GM19035 (cell line): ENCODE results near the gene USP24.
"Not testable (repeated sequence)": the region's sequence is repeated elsewhere in the genome, so short reads cannot be mapped to it uniquely, and the experiment has no call there.

Source experiments
- ATAC-seq: cut with Tn5 transposase; IDR thresholded peaks from one replicate; pipeline ENCODE4 v1.9.1; 2021; ENCODE audit not compliant: unreplicated experiment

USP24 gene

DNA sequence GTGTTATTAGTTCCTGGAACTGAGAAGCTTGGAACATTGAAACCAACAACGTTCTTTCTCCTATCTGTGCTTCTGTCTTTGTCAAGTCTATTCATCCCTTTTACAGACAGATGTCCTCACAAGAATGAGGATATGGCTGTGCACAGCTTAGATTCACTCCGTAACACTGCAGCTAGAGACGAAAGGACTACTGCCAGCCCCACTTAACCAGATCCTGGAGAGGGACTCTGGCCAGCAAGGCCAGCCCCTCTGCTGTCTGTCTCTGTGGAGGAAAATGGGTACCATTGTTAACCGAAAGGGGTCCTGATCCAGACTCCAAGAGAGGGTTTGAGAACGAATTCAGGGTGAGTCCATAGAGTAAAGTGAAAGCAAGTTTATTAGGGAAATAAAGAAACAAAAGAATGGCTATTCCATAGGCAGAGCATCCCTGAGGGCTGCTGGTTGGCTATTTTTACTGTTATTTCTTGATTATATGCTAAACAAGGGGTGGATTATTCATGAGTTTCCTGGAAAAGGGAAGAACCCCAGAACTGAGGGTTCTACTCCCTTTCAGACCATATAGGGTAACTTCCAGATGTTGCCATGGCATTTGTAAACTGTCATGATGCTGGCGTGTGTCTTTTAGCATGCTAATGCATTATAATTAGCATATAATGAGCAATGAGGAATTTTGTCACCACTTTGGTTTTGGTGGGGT is 17.4 kb upstream of the USP24 start:
- ATAC-seq: no peak

DNA sequence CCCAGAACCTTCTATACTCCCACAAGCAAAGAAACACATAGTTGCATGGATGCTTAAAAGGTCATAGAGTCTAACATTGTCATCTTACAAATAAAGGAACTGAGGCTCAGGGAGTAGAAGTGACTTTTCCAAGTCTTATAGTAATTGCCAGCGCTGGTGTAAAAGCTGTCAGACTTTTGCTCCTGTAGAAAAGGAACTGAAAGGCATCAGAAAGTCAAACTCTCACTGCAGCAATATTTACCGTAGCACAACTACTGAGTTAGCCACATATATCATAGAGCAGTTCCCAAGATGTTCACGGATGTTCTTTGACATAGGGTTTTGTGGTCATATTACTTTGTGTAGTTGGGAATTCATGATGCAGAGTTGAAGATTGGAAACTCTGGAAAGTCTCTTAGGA is 16.6 kb upstream of the USP24 start:
- ATAC-seq: no peak

DNA sequence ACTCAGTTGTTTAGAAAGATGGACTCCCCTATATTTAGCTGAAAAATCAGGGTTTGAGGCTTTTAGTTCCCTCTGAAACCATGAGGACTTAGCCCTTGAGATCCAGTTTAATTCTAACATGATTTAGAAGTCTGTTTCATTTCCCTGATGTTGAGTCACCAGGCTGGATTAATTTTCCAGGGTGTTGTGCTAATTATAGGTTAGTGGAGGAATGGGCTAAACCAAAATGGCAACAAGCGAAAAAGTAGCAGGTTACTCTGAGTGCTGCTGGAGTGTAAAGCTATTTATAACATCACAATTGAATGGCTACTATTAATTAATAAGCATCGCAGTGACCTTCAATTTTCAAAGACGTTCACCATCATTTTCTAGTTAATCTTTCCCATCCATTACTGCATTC is 15.5 kb upstream of the USP24 start:
- ATAC-seq: no peak

DNA sequence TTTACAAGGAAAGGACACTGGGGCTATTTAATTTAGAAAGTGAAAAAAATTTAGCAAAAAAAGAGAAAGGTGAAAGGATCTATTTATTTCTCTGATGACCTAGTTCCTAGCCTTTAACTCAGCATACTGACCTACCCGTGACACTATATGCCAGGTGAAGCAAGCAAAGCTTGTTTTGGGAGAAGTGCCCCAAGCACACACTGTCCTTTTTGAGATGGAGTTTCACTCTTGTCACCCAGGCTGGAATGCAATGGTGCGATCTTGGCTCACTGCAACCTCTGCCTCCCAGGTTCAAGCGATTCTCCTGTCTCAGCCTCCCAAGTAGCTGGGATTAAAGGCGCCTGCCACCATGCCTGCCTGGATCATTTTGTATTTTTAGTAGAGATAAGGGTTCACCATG is 14.6 kb upstream of the USP24 start:
- ATAC-seq: not testable (repeated sequence)

DNA sequence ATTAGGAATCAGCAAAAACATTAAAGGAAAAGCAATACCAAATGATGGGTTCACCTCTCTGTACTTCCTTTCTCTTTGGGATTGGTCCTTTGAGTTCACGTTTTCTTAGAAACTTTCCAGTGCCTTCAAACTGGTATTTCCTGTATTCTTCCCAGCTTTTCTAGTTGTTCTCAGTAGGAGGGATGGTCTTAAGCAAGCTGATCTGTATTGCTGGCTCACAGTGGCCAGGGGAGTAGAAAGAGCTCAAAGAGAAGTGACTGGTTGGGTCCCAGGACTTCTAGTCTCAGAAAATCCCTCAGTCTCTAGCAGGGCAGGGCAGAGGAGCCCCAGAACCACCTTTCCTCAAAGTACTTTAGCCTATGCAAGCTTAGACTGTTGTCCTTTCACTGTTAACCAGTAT is 10.1 kb upstream of the USP24 start:
- ATAC-seq: no peak

DNA sequence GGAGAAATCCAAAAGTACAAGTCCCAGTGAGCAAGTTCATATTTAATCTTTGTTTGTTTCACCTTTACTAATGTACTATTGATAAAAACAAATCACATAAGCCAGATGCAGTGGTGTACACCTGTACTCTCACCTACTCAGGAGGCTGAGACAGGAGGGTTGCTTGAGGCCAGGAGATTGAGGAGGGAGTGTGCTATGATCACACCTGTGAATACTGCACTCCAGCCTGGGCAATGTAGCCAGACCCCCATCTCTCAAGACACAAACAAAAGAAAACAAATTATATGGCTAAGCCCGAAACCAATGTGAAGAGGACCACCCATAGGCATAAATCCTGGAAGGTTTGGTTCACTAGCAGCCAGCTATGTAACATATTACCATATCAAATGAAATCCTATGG is 9.6 kb upstream of the USP24 start:
- no peak for ATAC-seq

DNA sequence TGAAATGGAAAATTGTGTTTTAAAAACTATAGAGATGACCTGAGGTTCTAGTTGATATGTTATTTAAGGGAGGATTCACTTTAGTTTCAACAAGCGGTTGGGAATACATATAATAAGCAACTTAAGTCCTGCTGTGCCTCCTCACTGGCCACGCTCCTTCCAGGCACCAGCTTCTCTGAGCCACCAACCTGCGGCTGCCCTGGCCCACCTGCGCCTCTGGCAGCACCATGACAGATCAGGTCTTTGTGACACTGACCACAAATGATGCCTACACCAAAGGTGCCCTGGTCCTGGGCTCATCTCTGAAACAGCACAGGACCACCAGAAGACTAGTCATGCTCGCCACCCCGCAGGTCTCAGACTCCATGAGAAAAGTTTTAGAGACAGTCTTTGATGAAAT is 7.0 kb upstream of the USP24 start:
- no peak for ATAC-seq

DNA sequence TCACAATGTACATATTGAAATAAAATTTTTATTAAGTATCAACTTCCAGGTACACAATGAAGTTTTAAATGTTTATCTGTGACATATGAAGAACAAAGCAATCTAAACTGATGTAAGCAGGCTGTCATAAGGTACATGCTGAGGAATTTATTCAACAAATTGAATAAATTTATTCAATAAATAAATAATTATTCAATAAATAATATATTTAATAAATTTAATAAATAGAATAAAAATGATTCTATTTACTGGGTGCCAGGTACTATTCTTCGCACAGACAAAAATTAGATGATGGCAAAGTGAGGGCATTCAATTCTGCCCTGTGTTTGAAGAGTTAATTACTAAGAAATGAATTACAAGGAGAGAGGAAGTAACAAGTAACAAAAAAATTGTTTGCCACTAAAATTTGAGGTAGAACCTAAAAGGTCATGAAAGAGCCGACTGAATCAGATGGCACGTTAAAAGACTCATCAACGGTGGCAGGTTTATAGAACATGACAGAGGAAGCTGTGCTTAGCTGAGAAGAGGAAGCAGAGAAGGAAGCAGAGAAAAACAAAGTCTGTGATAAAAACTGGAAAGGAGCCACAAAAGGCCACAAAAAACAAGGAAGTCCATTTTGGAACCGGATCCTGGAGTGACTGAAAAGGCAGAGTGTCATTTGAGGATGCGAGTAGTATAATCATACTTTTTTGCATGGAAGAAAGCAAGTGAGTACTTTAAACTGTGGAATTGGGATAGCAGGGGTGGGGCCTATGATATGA is 2.2 kb upstream of the USP24 start:
- ATAC-seq: no peak

DNA sequence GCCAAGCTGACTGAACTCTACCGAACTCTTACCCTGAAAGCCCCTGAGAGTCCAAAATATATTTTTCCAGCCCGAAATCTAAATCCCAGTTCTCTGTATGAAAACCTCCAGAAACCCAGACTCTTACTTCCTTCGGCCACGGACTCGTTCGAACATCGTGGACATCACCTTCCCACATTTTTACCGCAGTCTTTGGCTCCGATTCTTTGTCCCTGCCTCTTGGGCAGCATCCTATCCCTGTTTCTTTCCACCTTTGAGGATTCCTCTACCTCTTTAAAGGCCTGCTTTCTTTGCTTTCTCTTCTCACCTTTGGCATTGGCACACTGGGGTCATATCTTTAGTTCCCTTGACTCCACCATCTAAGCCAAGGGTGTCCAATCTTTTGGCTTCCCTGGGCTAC is 932 bp upstream of the USP24 start:
- ATAC-seq: no peak

DNA sequence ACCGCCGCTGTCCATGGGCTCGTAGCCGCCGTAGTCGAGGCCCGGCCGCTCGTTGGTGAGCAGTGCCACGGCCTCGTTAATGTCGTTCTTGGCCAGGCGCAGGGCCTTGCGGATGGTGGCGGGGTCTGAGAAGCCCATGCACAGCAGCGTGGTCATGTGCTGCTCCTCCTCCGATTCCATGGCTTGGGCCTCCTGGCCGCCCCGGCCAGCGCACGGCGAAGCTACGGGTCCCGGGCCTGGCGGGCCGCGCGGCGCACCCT is 300 bp downstream of the USP24 start:
- peak; percentile 28 for ATAC-seq

DNA sequence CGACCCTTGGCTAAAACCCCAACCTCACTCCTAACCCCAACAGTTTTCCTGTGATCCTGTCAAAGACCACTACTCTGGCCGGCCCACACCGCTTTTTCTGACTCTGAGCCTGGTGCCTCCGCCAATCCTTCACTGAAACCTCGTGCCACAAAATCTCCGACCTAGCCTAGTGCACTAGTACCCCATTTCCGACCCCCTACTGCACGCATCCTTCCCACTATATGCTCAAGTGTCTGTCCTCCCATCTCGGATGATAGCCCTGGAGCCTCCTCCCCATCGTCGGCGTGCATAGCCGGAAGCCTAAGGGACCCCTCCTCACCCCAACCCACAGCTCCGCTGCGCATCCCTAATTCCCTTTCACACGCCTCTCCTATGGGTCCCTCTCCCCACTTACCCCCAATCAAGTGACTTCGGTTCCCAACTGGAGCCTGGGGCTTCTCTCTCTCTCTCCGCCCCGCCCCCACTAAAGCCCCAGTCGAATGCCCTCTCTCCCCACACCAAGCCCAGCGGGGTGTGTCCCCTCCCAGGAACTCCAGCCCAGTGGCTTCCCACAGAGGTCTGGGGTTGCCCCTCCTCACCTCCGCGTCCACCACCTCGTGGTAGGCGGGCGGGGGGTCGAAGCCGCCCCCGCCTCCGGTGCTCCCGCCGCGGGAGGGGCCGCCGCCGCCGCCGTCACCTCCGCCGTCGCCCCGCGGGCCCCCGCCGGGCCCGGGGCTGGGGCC is 791 bp downstream of the USP24 start:
- peak; percentile 23 for ATAC-seq

DNA sequence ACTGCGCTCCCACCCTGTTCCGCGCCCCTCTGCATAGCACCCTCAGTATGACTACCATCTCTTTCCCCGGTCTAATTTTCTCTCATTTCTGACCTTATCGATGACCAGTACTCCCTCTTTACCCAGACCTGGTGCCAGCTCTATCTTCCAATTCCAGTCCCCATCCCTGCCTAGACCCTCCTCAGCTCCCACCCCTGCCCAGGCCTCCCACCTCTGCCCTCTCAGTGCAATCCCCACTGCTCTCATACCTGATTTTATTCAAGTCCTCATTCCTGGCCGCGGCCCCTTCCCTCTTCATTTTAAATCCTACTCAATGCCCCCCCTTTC is 1.3 kb downstream of the USP24 start:
- no peak for ATAC-seq

DNA sequence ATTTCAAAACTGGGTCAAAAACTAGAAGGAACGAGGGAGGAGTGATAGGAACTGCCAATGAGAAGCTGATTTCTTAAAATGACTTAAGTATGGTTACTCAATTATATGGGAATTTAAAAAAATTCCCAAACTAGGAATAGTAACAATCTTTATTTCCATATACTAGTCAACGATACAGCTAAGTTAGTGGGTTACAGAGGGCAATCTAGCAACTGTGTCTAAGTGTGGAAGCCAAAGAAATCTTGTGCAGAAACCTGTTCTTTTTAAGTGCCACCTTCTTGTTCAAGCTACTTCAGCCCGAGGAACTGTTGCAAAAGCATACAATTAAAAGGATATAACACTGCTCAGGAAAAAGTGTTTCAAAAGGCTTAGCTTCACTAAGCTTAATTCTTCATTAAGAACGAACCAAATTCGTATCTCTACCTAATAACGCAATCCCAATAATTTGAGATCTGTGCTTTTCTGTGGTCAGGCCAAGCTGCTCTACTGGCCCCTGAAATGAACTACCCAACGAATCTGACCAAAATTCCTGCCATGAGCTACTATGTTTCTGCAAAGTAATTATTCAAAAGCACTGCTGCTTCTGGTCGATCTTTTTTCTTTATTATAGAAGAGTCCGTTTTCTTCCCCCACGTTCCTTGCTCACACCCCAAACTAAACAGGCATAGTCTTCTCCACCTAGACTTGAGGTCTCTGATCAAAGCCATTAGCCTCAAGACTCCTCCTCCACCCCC is 1.8 kb downstream of the USP24 start:
- no peak for ATAC-seq

DNA sequence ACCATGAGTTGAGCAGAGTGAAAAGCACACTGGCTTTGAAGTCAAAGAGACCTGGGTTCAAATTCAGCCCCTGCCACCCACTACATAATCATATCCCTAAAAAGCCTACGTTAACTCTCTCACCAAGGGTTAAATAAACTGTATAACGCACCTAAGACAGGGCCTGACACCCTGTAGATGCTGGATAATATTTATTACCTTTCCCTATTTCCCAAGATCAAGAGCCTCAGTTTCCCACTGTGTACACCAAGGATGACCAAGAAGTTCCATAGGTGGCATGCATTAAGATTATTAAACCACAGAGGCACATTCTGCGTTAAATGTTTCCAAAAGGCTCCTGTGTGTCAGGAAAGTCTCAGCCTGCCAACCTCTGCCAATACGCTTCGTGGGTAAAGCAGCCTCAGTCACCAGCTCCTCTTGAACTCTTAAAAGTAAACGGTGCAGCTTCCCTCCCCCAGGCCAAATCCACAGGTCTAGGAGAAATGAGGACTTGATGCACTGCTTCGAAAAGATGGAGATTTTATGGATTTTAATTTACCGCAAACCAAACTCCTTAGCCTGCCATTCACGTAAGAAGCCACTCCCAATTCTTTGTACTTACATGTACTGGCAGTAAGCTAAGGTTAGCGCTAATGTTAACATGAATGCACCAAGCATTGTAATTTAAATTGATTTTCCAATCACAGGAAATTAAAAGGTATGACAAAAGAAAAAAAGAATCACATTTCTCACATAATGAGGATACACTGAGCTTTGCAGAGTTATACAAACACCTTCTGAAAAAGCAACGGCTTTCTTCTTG is 2.6 kb downstream of the USP24 start:
- no peak for ATAC-seq

DNA sequence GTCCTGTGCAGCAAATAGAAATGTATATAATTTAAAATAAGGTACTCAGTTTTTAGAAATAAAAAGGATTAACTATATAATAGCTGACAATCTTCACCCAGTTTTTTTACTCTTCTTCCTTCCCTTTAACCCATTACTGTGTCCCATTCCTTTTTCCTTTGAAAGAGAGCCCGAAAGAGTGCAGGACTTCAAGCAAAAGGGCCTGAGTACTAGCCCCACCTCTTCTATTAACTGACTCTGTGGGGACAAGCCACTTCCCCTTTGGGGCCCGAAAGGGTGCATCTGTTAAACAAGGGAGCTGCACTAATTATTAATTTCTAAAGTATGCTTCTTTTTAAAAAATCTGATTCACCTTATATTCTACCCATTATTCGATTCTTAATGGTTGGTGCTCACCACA is 3.3 kb downstream of the USP24 start:
- ATAC-seq: peak; percentile 31

DNA sequence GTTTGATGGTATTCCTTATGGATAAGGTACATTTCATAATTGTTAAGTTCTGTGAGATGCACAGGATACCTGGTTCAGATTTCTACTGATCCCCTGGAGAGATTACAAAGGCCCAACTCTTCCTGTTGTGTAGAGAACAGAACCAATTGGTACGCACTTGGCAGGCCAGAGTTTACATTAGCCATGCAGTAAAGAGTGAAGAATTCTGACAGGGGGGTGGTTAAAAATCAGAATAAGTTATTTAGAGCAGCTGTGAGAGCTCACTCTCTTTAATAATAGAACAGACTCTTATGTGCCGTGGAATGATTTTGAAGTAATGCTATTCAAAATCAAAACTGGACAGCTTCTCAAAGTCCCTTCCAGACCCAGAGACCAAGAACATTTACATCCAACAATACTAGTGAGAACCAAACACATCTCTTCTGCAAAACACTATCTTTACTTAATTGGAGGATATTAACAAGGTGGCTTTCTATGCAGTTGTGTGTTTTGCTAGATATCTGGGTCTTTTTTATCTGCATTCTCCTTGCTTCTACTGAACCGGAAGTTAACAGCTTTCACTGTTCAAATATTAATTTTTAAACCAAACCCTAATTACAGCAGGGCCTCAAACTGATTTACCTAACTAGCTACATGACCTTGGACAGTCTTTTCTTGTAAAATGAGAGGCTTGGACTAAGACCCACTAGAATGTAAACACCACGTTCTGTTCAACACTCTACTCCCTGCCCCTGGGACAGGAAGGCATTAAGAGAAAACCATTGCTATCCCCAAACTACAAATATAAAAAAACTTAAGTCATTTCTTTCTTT is 4.0 kb downstream of the USP24 start:
- no peak for ATAC-seq

DNA sequence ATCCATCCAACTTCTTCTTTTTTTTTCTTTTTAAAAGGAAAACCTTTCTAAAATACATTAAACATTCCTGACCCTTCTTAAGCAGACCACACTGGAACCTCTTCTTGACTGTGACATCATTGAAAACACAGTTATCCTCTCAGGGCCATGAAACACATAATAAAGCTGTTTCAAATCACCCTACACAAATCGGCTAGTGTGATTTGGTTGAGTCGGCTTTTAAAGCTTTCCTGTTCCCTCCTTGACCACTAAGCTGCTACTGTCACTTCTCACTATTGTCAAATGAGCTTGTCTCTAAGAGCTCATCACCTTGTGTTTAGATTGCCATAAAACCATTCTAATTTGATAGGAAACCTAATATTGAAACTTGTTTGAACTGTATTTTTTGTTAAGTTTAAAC is 5.9 kb downstream of the USP24 start:
- ATAC-seq: no peak

DNA sequence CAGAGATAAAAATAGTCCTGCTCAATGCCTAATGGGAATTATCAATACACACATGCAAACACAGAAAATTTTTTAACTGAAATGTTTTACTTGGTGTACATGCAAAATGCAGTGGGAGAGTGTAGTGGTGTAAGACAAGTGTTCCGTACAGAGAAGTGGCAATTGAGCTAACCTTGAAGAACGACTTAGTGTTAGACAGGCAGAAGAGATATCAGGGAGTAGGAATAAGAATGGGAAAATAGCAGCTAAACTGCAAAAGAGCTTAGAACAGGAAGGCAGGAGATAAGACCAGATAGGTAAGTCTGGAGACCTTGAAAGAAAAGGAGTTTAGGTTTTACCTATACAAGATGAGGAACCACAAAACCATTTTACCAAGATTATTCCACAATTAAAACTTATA is 9.0 kb downstream of the USP24 start:
- no peak for ATAC-seq

DNA sequence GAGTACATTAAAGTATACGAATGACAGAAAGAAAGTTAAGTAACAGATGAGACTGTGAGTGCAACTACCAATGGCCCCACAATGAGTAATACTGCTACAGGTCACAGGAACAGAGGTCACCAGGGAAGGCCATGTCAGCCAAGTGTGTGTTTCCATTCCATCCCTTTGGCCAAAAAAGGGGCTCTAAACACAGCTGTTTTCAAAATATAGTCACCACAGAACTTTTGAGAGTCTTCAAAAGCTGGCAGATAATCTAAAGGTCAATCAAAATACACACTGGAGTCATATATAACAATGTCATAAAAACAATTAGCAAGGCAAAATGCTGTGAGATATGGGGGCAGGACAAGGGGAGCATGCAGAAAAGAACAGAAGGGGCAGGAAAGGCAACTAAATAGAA is 10.2 kb downstream of the USP24 start:
- peak; percentile 87 for ATAC-seq

DNA sequence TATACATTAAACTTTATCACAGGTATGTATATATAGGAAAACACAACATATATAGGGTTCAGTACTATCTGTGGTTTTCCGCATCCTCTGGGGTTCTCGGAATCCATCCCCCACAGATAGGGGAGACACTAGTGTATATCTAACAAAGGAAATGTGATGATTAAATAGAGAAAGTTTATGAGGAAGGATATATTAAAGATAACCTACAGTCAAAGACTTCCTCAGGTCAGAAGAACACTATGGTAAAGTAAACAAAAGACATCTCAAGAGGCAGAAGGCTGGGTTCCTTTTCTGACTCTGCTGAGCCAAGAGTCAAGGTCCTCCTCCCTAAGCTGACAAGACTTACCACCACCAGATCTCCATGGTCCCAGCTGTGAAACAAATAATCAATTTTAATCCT is 12.1 kb downstream of the USP24 start:
- no peak for ATAC-seq
